ENCODE measurements around the gene HCRT. TPM values are rescaled to one million over a fixed set of nuclear protein-coding genes. Genes with fewer than 3 reads are reported as not detected.

HCRT gene
- total RNA-seq, 1 donor from 2014 or later: not detected

- Histone ChIP-seq H3K4me3 (no peak overlapping the region), H3K27ac (no peak overlapping the region), H2AFZ (replicated peaks) (no peak overlapping the region), H3F3A (ENCODE audit: low read depth) (peaks cover 6% of the 10 kb centered on the region), H4K20me1 (ENCODE audit: low read depth) (peaks cover 18% of the 10 kb centered on the region), H3K4me1 (peaks cover 9% of the 10 kb centered on the region), H3K79me2 (ENCODE audit: low read depth) (no peaks in the 10 kb centered on the region), H3K9me3 (ENCODE audit: low read depth) (no peaks in the 10 kb centered on the region), H3K27me3 (peaks cover 52% of the 10 kb centered on the region), H3K36me3 (no peaks in the 10 kb centered on the region), H3K4me2 (no peak overlapping the region), H3K9ac (no peak overlapping the region)
- Mint-ChIP-seq H3K36me3 (no peaks in the 10 kb centered on the region), H3K27me3 (ENCODE audit: insufficient read depth, low read depth) (peaks cover 49% of the 10 kb centered on the region), H3K9me3 (no peaks in the 10 kb centered on the region), H3K4me3 (peak overlapping the region; percentile 6), H3K27ac (no peak overlapping the region), H3K4me1 (peaks cover 7% of the 10 kb centered on the region)
- no peak for DNase-seq (ENCODE audit: low spot score)
- TF ChIP-seq EZH2 (IDR thresholded peaks at IDR 0.05) (no peak), CTCF (IDR thresholded peaks at IDR 0.05) (no peak), EZH2phosphoT487 (IDR thresholded peaks at IDR 0.05) (no peak)
Observed at GRCh38 chr17:42177684-42178083, 7.6 kb downstream of the HCRT start.

GRCh38 chr17:42174126-42174783 is 11.0 kb downstream of the HCRT start:
- H3K4me1 ChIP-seq: no peaks in the 10 kb centered on the region
- Mint-ChIP-seq H3K36me3 (no peaks in the 10 kb centered on the region), H3K27ac (no peak overlapping the region), H3K4me1 (no peaks in the 10 kb centered on the region), H3K4me3 (no peak overlapping the region), H3K9me3 (no peaks in the 10 kb centered on the region), H3K27me3 (ENCODE audit: insufficient read depth, low read depth) (peaks cover 21% of the 10 kb centered on the region)
- peaks cover 1% of the 10 kb centered on the region for H4K20me1 ChIP-seq (ENCODE audit: low read depth)
- peaks cover 17% of the 10 kb centered on the region for H3K27me3 ChIP-seq
- H3K4me3 ChIP-seq: no peak overlapping the region
- no peaks in the 10 kb centered on the region for H3F3A ChIP-seq (ENCODE audit: low read depth)
- H3K36me3 ChIP-seq: no peaks in the 10 kb centered on the region
- H3K79me2 ChIP-seq (ENCODE audit: low read depth): no peaks in the 10 kb centered on the region
- no peak overlapping the region for H2AFZ ChIP-seq (replicated peaks)
- H3K4me2 ChIP-seq: no peak overlapping the region
- no peak overlapping the region for H3K27ac ChIP-seq
- DNase-seq (ENCODE audit: low spot score): no peak
- H3K9me3 ChIP-seq (ENCODE audit: low read depth): no peaks in the 10 kb centered on the region
- TF ChIP-seq EZH2phosphoT487 (IDR thresholded peaks at IDR 0.05) (no peak), EZH2 (IDR thresholded peaks at IDR 0.05) (no peak), CTCF (IDR thresholded peaks at IDR 0.05) (no peak)
- H3K9ac ChIP-seq: no peak overlapping the region

GRCh38 chr17:42171831-42172230 is 13.4 kb downstream of the HCRT start:
- Histone ChIP-seq H3K27ac (no peak overlapping the region), H3F3A (ENCODE audit: low read depth) (no peaks in the 10 kb centered on the region), H3K4me2 (no peak overlapping the region), H2AFZ (replicated peaks) (no peak overlapping the region), H3K9ac (no peak overlapping the region), H3K36me3 (no peaks in the 10 kb centered on the region), H3K9me3 (ENCODE audit: low read depth) (no peaks in the 10 kb centered on the region), H3K79me2 (ENCODE audit: low read depth) (no peaks in the 10 kb centered on the region), H3K4me3 (no peak overlapping the region), H3K27me3 (no peaks in the 10 kb centered on the region), H3K4me1 (no peaks in the 10 kb centered on the region), H4K20me1 (ENCODE audit: low read depth) (no peaks in the 10 kb centered on the region)
- peak; percentile 31 for DNase-seq (ENCODE audit: low spot score)
- H3K36me3 Mint-ChIP-seq: no peaks in the 10 kb centered on the region
- no peaks in the 10 kb centered on the region for H3K4me1 Mint-ChIP-seq
- H3K9me3 Mint-ChIP-seq: no peaks in the 10 kb centered on the region
- H3K27me3 Mint-ChIP-seq (ENCODE audit: insufficient read depth, low read depth): peaks cover 18% of the 10 kb centered on the region
- H3K27ac Mint-ChIP-seq: no peak overlapping the region
- H3K4me3 Mint-ChIP-seq: no peak overlapping the region
- no peak for TF ChIP-seq EZH2phosphoT487 (IDR thresholded peaks at IDR 0.05)

GRCh38 chr17:42169351-42169750 is 15.9 kb downstream of the HCRT start:
- DNase-seq (ENCODE audit: low spot score): no peak
- H3K36me3 Mint-ChIP-seq: no peaks in the 10 kb centered on the region
- peaks cover 18% of the 10 kb centered on the region for H3K27me3 Mint-ChIP-seq (ENCODE audit: insufficient read depth, low read depth)
- no peak overlapping the region for H3K27ac Mint-ChIP-seq
- H3K27me3 ChIP-seq: no peaks in the 10 kb centered on the region
- H3K4me1 ChIP-seq: no peaks in the 10 kb centered on the region
- H3K4me1 Mint-ChIP-seq: no peaks in the 10 kb centered on the region
- H4K20me1 ChIP-seq (ENCODE audit: low read depth): no peaks in the 10 kb centered on the region
- H3K9me3 Mint-ChIP-seq: no peaks in the 10 kb centered on the region
- H3K4me3 ChIP-seq: no peak overlapping the region
- H3K36me3 ChIP-seq: no peaks in the 10 kb centered on the region
- no peak overlapping the region for H3K4me3 Mint-ChIP-seq
- no peak overlapping the region for H2AFZ ChIP-seq (replicated peaks)
- no peaks in the 10 kb centered on the region for H3F3A ChIP-seq (ENCODE audit: low read depth)
- no peak overlapping the region for H3K27ac ChIP-seq
- H3K4me2 ChIP-seq: no peak overlapping the region
- no peaks in the 10 kb centered on the region for H3K9me3 ChIP-seq (ENCODE audit: low read depth)
- no peaks in the 10 kb centered on the region for H3K79me2 ChIP-seq (ENCODE audit: low read depth)
- no peak overlapping the region for H3K9ac ChIP-seq
- TF ChIP-seq EZH2phosphoT487 (IDR thresholded peaks at IDR 0.05) (no peak), CTCF (IDR thresholded peaks at IDR 0.05) (no peak), EZH2 (IDR thresholded peaks at IDR 0.05) (no peak)

Data from neural progenitor cell (in vitro differentiated cells).